Subcutaneous adipose tissue (tissue), 4 donors: ENCODE data around the gene PDZD11. TPM values are rescaled to one million over a fixed set of nuclear protein-coding genes. Genes with fewer than 3 reads are reported as not detected.

ENCODE experiments used
- CTCF ChIP-seq: fragments of 450-650 bp; IDR thresholded peaks from one replicate; pipeline ENCODE4 v1.5.1; 2016; ENCODE audit warnings: low read depth, mild to moderate bottlenecking, control low read depth, antibody characterized with exemption, moderate library complexity
- total RNA-seq, 4 donors: library from RNA; depleted of rRNA; stranded (reverse); fragments of >200 nt; gene quantifications; one replicate each; pipeline ENCODE4 v1.1.0, GENCODE V29; 2016

Gene PDZD11
- total RNA-seq, 4 donors from 2014 or later = 19.4 to 30.7 (median 29.6) TPM

DNA sequence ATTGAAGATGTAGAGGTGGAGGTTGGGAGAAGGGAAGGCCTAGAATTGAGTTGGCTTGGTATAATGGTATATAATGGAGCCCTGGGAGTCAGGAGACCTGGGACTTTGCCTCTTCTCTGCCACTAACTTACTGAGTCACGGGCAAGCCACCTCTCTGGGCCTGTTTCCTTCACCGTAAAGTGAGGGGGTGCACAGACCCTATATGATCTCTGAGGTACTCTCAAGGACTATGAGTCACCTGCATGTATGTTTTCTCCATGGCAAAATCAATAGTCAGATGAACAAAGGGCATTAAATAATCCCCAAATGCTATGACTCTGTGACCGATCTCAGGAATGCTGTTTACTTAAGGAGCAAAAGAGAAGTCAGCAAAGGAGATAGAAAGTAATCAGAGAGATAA is 34.8 kb downstream of the PDZD11 start:
- no peak for TF ChIP-seq CTCF

GRCh38 chrX:70254063-70254400 is 35.7 kb downstream of the PDZD11 start:
- no peak for TF ChIP-seq CTCF

DNA sequence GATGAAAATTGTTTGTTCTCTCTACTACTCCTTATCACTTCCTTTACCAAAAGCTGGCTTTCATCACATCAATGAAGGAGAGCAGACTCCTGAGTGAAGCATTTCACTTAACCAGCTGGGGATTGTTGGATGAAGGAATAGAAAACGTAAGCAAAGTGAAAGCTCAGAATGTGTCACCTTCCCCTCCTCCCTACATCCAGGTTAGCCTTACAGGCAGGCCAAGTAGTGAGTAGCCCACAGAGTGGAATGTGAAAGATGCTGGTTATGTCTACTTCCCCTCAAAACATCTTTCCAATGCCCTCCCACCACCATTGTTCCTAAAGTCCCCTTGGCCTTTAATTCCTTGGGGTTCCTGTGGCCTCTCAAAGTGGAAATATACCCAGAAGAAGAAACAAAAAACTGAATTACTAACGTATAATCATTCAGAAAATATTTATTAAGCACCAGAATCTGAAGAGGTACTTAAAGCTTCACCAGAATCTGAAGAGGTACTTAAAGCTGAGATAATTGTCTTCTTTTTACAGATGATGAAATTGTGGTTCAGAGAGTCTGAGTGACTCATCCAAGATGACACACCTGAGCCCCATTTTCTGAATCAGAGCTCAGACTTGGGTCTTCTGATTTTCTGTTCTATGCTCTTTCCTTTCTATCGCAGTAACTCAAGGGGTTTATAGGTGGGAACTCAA is 36.2 kb downstream of the PDZD11 start:
- no peak for TF ChIP-seq CTCF

GRCh38 chrX:70252491-70252890 is 37.2 kb downstream of the PDZD11 start:
- no peak for TF ChIP-seq CTCF

GRCh38 chrX:70247252-70247651 is 42.5 kb downstream of the PDZD11 start:
- TF ChIP-seq CTCF = no peak

- no peak for TF ChIP-seq CTCF
Observed at GRCh38 chrX:70244881-70245280, 44.8 kb downstream of the PDZD11 start.

GRCh38 chrX:70241501-70241900 is 48.2 kb downstream of the PDZD11 start:
- no peak for TF ChIP-seq CTCF
